ENCODE measurements around the gene C1orf167.

Gene C1orf167

GRCh38 chr1:11761988-11762406, at the start of gene C1orf167:
Gene C1orf167, plus strand, starts transcription at chr1:11762193. Its CDS starts 2,208 bp downstream, at chr1:11764401.
- no peak within 1 kb of the TSS for H3K27ac ChIP-seq (ENCODE audit: poor library complexity, severe bottlenecking)
- H3K27me3 ChIP-seq (ENCODE audit: insufficient read depth, poor library complexity, severe bottlenecking), result no peaks in the 10 kb centered on the region
- no peaks in the 10 kb centered on the region for H3K4me1 ChIP-seq (ENCODE audit: insufficient read depth, poor library complexity, severe bottlenecking)
- DNase-seq (ENCODE audit: low spot score) (no peak), ATAC-seq (ENCODE audit: low read depth) (peak; percentile 58; the same call in 1 of the 3 replicates)
- no peak for TF ChIP-seq CTCF (IDR thresholded peaks at IDR 0.05; ENCODE audit: poor library complexity, severe bottlenecking)
- H3K36me3 ChIP-seq (ENCODE audit: low read depth), result no peaks in the 10 kb centered on the region
- H3K9me3 ChIP-seq (ENCODE audit: severe bottlenecking), result no peaks in the 10 kb centered on the region
- no peak within 1 kb of the TSS for H3K4me3 ChIP-seq (ENCODE audit: severe bottlenecking)

GRCh38 chr1:11712285-11712684, 49.7 kb upstream of the C1orf167 start:
- Histone ChIP-seq H3K9me3 (ENCODE audit: severe bottlenecking) (no peaks in the 10 kb centered on the region), H3K27ac (ENCODE audit: poor library complexity, severe bottlenecking) (no peak overlapping the region), H3K36me3 (ENCODE audit: low read depth) (no peaks in the 10 kb centered on the region), H3K4me3 (ENCODE audit: severe bottlenecking) (no peak overlapping the region), H3K4me1 (ENCODE audit: insufficient read depth, poor library complexity, severe bottlenecking) (no peaks in the 10 kb centered on the region), H3K27me3 (ENCODE audit: insufficient read depth, poor library complexity, severe bottlenecking) (no peaks in the 10 kb centered on the region)
- TF ChIP-seq CTCF (IDR thresholded peaks at IDR 0.05; ENCODE audit: poor library complexity, severe bottlenecking), result no peak
- ATAC-seq (ENCODE audit: low read depth) (no peak), DNase-seq (ENCODE audit: low spot score) (no peak)

- Histone ChIP-seq H3K27ac (ENCODE audit: poor library complexity, severe bottlenecking) (no peak overlapping the region), H3K4me1 (ENCODE audit: insufficient read depth, poor library complexity, severe bottlenecking) (no peaks in the 10 kb centered on the region), H3K27me3 (ENCODE audit: insufficient read depth, poor library complexity, severe bottlenecking) (no peaks in the 10 kb centered on the region), H3K36me3 (ENCODE audit: low read depth) (no peaks in the 10 kb centered on the region), H3K9me3 (ENCODE audit: severe bottlenecking) (no peaks in the 10 kb centered on the region), H3K4me3 (ENCODE audit: severe bottlenecking) (no peak overlapping the region)
- TF ChIP-seq CTCF (IDR thresholded peaks at IDR 0.05; ENCODE audit: poor library complexity, severe bottlenecking), result no peak
- DNase-seq (ENCODE audit: low spot score), result no peak
- no peak for ATAC-seq (ENCODE audit: low read depth)
Measured at GRCh38 chr1:11713095-11713494, 48.9 kb upstream of the C1orf167 start.

GRCh38 chr1:11714831-11715575, 47.0 kb upstream of the C1orf167 start:
- Histone ChIP-seq H3K4me3 (ENCODE audit: severe bottlenecking) (no peak overlapping the region), H3K4me1 (ENCODE audit: insufficient read depth, poor library complexity, severe bottlenecking) (no peaks in the 10 kb centered on the region), H3K27me3 (ENCODE audit: insufficient read depth, poor library complexity, severe bottlenecking) (no peaks in the 10 kb centered on the region), H3K27ac (ENCODE audit: poor library complexity, severe bottlenecking) (no peak overlapping the region), H3K36me3 (ENCODE audit: low read depth) (no peaks in the 10 kb centered on the region), H3K9me3 (ENCODE audit: severe bottlenecking) (no peaks in the 10 kb centered on the region)
- ATAC-seq (ENCODE audit: low read depth), result no peak
- DNase-seq (ENCODE audit: low spot score), result no peak
- no peak for TF ChIP-seq CTCF (IDR thresholded peaks at IDR 0.05; ENCODE audit: poor library complexity, severe bottlenecking)
